Measurements from ENCODE around the gene CCDC185. TPM values are rescaled to one million over a fixed set of nuclear protein-coding genes. Genes with fewer than 3 reads are reported as not detected.
"Not testable (repeated sequence)": the region's sequence is repeated elsewhere in the genome, so short reads cannot be mapped to it uniquely, and the experiment has no call there.

The CCDC185 gene
- total RNA-seq, 1 donor: not detected

DNA sequence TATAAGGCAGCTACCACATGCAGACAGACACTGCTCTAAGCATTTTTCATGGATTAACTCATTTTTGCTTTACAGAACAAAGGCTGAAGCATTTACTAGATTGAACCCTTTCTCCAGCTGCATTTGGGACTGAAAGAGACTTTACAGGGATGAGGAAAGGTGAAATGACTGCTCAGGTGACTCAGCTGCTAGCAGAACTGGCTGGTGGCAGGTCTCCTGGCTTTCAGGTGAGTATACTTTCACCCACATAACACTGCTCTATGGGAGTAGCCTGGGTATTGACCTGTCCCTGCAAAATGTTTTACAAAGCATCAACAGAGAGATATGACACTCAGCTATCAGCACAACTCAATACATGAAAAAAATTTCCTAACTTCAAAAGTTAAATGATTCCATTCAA lies 2.6 kb upstream of the CCDC185 start:
- DNase-seq (ENCODE audit: low read depth): no peak
- TF ChIP-seq, protein P1, sequence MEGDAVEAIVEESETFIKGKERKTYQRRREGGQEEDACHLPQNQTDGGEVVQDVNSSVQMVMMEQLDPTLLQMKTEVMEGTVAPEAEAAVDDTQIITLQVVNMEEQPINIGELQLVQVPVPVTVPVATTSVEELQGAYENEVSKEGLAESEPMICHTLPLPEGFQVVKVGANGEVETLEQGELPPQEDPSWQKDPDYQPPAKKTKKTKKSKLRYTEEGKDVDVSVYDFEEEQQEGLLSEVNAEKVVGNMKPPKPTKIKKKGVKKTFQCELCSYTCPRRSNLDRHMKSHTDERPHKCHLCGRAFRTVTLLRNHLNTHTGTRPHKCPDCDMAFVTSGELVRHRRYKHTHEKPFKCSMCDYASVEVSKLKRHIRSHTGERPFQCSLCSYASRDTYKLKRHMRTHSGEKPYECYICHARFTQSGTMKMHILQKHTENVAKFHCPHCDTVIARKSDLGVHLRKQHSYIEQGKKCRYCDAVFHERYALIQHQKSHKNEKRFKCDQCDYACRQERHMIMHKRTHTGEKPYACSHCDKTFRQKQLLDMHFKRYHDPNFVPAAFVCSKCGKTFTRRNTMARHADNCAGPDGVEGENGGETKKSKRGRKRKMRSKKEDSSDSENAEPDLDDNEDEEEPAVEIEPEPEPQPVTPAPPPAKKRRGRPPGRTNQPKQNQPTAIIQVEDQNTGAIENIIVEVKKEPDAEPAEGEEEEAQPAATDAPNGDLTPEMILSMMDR (IDR thresholded peaks at IDR 0.05; ENCODE audit: insufficient read depth, low read length): no peak
- H3K4me3 ChIP-seq (ENCODE audit: low read depth, low read length): no peak overlapping the region

DNA sequence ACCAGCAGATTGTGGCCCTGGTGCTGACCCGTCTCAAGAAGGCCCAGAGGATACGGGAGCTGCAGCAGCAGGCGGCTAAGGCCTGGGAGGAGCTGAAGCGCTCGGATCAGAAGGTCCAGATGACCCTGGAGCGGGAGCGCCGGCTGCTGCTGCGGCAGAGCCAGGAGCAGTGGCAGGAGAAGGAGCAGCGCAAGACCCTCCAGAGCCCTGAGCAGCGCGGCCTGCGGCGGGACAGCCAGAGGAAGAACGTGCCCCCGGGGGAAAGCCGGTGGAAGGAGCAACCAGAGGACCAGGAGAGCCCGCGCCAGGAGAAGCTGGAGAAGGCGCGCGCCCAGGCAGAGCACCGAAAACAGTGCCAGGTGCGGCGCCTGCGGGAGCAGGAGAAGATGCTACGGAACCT lies 1.0 kb downstream of the CCDC185 start:
- TF ChIP-seq, protein P1 (IDR thresholded peaks at IDR 0.05; ENCODE audit: insufficient read depth, low read length): no peak
- no peak for DNase-seq (ENCODE audit: low read depth)
- no peak overlapping the region for H3K4me3 ChIP-seq (ENCODE audit: low read depth, low read length)

DNA sequence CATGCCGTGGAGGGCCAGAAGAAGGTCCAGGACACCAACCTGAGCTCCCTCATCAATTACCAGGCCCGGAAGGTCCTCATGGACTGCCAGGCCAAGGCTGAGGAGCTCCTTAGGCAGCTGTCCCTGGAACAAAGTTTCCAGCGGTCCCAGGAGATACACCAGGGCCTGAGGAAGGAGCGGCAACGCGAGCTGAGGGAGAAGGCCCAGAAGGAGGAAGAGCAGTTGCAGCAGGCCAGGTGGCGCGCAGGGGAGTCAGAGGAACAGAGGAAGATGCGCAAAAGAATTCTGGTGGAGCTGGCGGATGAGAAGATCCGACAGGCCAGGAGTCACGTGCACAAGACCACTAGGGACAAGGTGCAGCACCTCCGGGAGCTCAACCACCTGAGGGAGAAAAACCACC lies 1.5 kb downstream of the CCDC185 start:
- TF ChIP-seq, protein P1 (IDR thresholded peaks at IDR 0.05; ENCODE audit: insufficient read depth, low read length): no peak
- no peak overlapping the region for H3K4me3 ChIP-seq (ENCODE audit: low read depth, low read length)
- no peak for DNase-seq (ENCODE audit: low read depth)

DNA sequence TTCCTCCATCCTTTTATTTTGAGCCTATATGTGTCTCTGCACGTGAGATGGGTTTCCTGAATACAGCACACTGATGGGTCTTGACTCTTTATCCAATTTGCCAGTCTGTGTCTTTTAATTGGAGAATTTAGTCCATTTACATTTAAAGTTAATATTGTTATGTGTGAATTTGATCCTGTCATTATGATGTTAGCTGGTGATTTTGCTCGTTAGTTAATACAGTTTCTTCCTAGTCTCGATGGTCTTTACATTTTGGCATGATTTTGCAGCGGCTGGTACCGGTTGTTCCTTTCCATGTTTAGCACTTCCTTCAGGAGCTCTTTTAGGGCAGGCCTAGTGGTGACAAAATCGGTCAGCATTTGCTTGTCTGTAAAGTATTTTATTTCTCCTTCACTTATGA lies 6.2 kb downstream of the CCDC185 start:
- not testable (repeated sequence) for H3K4me3 ChIP-seq (ENCODE audit: low read depth, low read length); DNase-seq (ENCODE audit: low read depth)

DNA sequence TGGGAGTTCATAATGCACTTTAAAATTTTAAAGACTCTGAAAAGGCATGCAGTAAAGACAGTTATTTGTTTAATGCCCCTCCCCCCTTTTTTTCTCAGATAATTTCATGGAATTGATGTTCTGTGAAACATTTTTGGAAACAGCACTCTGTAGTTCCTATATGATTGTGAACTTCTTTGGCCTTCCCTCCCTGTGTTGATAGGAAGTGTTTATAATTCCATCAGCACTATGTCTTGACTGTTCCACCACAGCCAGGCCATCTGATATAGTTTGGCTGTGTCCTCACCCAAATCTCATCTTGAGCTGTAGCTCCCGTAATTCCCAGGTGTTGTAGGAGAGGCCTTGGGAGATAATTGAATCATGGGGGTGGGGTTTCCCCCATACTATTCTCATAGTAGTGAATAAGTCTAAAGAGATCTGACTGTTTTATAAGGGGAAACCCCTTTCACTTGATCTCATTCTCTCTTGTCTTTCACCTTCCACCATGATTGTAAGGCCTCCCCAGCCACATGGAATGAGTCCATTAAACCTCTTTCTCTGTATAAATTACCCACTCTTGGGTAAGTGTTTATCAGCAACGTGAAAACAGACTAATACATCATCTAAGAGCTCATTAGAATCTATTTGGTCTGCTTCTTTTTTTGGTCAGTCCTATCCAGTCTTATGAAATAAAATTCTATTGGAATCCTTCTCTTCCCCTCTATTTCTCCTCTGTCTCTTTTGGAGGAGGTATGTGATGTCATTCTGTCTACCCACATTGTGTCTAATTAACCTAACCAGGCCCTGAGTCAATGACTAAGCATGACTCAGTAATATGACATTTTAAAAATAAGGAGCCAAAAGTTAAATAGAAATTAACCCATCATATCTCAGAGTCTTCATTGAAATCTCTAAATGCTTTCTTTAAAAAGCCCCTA lies 8.9 kb downstream of the CCDC185 start:
- TF ChIP-seq, protein P1 (IDR thresholded peaks at IDR 0.05; ENCODE audit: insufficient read depth, low read length): no peak
- H3K4me3 ChIP-seq (ENCODE audit: low read depth, low read length): no peak overlapping the region
- DNase-seq (ENCODE audit: low read depth): peak; percentile 79

DNA sequence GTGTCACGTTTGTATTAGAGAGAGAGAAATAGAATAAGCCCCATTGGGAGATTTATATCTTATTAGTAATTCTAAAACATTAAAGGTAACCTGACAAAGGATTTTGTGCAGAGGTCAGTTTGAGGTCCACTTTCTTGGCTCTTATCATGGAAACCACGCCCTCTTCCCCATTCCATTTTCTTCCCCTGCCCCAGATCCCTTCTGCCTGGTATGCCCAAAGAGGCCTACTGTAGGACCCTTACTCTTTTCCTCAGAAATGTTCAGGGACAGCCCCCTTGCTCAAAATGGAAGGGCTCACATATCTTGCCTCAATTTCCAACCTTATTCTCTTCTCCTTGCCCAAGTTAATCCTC lies 9.6 kb downstream of the CCDC185 start:
- H3K4me3 ChIP-seq (ENCODE audit: low read depth, low read length): no peak overlapping the region
- DNase-seq (ENCODE audit: low read depth): no peak
- TF ChIP-seq, protein P1 (IDR thresholded peaks at IDR 0.05; ENCODE audit: insufficient read depth, low read length): no peak

DNA sequence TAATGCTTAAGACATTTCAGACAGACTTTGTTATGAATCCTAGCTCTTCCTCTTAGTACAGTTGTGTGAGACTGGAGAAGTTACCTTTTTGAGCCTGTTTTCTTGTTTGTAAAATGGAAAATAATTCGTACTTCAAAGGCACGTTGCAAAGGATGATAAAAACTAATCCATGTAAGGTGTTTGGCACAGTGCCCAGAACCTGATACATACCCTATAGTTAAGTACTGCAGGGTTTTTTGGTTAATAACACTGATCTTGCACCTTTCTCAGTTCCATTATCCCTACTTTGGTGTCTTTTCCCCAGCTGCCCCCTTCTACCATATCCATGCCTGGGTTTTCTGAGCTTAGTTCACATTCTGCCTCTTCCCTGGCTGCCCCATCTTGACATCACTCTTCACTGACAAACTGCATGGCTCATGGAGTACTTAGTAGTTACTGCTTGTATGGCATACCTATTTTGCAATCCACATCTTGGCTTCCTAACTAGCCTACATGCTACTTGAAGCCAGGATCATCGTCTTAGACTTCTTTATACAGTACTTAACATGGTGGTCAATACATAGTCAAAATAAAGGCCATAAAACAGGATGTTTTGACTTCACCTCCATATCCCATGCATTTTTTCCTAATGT lies 10.1 kb downstream of the CCDC185 start:
- DNase-seq (ENCODE audit: low read depth): peak; percentile 37
- TF ChIP-seq, protein P1 (IDR thresholded peaks at IDR 0.05; ENCODE audit: insufficient read depth, low read length): no peak

More for the DNA sequence above, 10.1 kb downstream of the CCDC185 start:
- H3K4me3 ChIP-seq (ENCODE audit: low read depth, low read length): no peak overlapping the region

Measured in fibroblast of the aortic adventitia (primary cell).